ENCODE measurements around the gene HLA-DQB1.

DNA sequence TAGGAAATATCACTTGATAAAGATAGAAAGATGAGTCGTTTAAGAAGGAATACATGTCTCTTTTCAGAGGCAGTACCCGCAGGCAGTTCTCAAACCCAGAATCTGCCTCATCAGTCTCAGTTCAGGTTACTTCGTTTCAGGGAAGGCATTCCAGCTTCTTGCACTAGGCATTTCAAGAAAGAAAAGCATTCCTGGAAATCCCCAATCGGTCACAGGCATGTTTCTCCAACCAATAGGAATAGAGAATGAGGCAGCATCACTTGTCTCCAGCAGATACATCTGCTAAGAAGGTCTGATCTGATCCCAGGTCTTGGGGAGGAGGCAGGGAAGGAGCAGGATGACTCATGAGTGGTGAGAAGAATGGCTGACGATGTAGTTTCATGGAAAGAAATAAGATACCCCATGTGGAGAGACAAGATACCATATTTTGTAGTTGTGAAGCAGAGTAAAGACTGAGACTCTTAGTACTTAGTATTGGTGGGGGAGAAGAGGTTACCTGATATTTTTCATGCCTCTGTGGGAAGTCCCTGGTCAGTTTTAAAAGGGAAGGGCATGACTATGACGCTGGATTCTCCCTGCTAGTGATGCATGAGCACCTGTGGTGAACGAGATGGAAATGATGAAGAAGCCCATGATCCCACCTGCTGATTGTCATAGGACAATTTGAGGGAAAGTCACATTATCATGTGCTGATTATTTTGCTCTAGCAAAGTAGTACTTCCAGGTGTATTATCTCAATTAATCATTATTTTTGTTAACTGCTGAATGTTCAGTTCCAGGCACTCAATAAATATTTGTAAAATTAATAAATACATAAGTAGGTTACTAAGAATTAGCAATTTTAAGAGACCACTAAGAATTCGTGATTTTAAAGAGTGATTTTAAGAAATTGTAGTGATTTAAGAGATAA is 56.5 kb downstream of the HLA-DQB1 start:
- no peak for TF ChIP-seq POLR2A (IDR thresholded peaks at IDR 0.05)
- TF ChIP-seq, protein P1, sequence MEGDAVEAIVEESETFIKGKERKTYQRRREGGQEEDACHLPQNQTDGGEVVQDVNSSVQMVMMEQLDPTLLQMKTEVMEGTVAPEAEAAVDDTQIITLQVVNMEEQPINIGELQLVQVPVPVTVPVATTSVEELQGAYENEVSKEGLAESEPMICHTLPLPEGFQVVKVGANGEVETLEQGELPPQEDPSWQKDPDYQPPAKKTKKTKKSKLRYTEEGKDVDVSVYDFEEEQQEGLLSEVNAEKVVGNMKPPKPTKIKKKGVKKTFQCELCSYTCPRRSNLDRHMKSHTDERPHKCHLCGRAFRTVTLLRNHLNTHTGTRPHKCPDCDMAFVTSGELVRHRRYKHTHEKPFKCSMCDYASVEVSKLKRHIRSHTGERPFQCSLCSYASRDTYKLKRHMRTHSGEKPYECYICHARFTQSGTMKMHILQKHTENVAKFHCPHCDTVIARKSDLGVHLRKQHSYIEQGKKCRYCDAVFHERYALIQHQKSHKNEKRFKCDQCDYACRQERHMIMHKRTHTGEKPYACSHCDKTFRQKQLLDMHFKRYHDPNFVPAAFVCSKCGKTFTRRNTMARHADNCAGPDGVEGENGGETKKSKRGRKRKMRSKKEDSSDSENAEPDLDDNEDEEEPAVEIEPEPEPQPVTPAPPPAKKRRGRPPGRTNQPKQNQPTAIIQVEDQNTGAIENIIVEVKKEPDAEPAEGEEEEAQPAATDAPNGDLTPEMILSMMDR (IDR thresholded peaks at IDR 0.05) = no peak

Data from right lobe of liver (tissue), 4 donors.